Superior temporal gyrus (tissue), 1 donor: Measurements from ENCODE around the gene ESAM.

Experiments
- DNase-seq: peaks from one replicate; pipeline ENCODE4 v3.0.0-alpha.2; 2016; ENCODE audit errors: extremely low spot score

The ESAM gene, protein sequence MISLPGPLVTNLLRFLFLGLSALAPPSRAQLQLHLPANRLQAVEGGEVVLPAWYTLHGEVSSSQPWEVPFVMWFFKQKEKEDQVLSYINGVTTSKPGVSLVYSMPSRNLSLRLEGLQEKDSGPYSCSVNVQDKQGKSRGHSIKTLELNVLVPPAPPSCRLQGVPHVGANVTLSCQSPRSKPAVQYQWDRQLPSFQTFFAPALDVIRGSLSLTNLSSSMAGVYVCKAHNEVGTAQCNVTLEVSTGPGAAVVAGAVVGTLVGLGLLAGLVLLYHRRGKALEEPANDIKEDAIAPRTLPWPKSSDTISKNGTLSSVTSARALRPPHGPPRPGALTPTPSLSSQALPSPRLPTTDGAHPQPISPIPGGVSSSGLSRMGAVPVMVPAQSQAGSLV

DNA sequence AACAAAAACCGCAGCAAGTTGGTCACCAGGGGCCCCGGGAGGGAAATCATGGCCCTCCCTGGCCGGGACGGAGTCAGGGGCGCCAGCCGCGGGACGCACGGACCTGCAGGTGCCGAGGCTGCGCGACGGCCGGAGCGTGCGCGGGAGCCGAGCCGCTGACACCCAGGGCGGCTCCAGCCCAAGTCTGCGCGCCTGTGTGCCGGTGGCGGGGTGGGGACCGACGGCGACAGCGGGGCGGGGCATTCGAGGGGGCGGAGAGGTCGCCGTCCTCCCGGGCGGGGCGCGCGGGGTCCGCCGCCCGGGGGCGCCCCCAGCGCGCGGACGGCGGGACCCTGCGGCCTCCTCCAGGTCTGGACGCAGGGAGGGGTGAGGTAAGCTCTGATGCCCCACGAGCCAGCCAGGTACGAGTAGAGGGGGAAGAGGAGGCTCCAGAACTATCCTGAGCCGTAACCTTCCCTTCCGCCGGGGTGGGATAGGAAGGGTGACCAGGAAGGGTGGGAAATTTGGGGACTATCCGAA is at the start of gene ESAM:
Gene ESAM (minus strand): TSS at position 186 of the 519 bp plus-strand sequence. CDS start 136 bp downstream, at position 50.
- DNase-seq = no peak

DNA sequence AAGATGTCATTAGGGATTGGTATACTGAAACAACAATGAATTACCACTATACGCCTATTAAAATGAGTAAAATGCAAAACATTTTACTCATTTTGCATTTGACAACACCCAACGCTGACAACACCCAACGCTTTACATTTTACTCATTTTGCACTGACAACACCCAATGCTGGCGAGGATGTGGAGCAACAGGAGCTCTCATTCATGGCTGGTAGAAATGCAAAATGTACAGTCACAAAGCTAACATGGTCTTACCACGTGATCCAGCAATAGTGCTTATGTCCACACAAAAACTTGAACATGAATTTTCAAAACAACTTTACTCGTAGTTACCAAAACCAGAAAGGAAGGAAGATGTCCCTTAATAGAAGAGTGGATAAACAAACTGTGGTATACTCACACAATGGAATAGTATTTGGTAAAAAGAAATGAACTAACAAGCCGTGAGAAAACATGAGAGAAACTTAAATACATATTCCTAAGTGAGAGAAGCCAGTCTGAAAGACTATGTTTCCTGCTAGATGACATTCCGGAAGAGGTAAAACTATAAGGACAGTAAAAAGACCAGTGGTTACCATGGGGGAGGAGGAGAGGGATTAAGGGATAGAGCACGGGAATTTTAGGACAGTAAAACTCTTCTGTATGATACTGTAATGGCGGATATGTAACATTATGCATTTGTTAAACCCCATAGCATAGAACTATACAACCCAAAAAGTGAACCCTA is 49.5 kb upstream of the ESAM start:
- DNase-seq = no peak

DNA sequence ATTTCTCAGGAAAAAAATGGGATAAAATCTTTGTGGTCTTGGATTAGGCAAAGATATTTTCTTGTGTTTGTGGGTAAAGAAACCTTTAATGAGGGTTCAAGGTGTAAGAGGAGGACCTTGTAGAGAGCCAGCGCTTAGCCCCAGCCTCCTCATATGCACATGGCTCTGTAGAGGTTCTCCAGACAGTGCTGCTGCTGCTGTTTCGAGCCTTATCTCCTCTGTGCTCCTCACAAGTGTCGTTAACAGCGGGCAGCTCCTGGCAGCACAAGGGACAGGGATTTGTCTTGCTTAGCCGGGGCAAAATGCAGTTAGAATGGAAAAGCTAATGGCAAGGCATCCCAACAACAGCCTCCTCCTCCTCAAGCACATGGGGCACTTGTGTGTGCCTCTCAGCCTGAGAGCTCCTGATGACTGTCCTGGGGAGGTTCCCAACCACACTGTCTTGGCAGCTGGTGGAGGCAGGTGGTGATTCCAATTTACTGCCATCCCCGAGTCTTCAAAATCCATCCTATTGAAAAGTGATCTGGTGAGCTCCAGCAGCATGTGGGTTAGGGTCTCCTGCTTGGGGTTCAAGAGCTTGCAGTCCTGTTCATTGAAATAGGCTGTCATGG is 45.7 kb upstream of the ESAM start:
- DNase-seq = peak; percentile 15

DNA sequence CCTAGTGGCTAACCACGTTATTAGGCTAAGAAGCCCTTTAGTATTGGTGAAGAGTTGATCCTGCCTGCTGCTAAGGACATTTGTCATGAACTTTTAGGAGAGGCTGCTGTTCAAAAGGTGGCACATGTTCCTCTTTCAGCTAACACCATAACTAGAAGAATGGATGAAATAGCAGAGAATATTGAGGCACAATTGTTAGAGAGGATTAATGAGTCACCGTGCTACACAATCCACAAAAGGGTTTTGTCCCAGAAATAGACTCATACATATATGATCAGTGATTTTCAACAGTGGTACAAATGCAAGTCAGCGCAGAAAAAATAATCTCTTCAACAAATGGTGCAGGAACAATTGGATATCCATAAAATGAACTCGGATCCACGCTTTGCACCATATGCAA is 45.1 kb upstream of the ESAM start:
- DNase-seq = peak; percentile 58

DNA sequence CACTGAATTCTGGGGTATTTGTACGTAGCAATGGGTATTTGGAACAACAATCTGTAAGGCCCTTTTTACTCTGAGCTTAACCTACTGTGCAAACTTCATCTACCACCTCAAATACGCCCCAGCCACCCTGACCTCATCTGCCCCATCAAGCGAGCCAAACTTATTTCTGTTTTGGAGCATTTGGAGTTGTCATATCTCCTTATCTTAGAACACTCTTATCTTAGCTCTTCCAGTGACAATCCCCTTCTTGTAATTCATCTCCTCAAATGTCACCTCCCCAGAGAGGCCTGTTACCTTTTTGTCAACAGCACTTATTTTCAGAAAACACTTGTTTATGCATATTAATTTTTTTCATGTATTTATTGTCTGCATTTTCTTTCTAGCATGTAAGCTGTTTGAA is 42.8 kb upstream of the ESAM start:
- no peak for DNase-seq

DNA sequence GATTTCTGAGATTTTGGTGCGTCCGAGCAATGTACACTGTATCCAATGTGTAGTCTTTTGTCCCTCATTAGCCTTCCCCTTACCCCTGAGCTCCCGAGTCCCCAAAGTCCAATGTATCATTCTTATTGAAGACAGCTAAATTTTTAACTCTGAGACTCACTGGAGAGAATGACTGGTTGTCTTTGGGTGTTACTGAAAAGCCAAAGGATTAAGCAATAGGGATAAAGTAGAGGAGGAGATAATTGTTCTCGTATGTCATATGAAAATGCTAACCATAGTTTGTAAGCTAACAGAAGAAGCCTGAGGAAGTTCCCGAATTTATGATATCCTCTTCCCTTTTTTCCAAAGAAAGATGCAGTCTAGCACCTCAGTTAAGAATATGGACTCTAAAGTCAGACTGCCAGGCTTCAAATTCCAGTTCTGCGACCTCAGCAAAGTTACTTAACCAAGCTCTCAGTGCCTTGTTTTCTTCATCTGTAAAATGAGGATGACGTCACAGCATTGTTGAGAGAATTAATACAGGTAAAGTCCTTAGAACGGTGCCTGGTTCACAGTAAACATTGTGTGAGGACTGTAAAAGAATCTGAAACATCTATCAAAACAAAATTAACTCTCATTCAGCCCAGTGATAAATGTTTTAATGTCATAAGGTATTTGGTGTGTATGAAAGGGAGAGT is 39.7 kb upstream of the ESAM start:
- DNase-seq = no peak

DNA sequence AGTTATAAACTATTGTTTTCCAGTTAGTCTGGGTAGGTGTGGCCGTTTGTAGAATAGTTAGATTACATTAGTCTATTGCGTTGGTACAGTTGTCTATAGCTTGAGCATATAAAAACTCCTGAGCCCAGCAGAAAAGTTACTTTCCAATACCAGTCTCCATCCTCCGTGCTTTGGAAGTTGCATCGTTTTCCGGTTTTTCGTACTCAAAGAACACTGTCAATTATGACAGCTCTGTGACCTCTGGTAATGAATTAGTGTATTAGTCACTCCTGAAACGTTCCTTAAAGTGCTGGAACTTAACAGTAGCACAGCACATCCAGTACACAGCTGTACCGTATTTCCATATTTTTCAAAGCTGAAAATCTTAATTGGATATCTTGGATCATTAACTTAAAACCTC is 38.9 kb upstream of the ESAM start:
- no peak for DNase-seq

DNA sequence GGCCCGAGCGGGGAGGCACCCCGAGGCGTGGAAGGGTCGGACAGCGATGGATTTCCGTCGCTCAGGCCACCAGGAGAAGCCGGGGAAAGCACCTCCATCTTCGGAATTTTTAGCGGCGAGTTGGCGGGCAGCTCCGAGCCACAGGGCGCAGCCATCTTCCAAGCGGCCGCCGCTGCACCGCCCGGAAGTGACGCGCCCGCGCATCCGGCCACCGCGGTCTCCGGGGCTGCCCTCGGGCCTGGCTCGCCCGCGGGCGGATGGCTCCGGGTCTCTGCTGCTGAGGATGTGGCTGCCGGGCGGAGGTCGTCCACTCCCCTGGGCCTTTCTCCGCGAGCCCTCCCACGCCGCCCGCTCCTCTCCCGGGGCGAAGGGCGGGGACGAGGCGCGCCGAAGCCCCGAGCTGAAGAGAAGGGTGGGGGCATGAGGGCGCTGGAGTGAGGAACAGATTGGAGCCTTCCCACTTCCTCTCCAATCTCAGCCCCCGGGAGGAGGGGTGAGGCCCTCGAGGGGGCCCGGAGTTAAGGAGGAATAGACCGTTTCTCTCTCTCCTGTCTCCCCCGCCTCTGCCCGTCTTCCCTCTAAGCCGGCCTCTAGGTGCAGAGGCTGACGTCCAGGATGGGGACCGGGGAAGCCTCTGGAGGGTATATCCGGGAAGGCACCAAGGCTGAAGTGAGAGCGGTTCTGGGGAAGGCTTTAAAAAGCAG is 38.3 kb upstream of the ESAM start, which contains the start of gene MSANTD2:
Gene MSANTD2 (minus strand): TSS at position 181 of the 704 bp plus-strand sequence. CDS start 26 bp downstream, at position 155.
- peak; percentile 84 for DNase-seq

DNA sequence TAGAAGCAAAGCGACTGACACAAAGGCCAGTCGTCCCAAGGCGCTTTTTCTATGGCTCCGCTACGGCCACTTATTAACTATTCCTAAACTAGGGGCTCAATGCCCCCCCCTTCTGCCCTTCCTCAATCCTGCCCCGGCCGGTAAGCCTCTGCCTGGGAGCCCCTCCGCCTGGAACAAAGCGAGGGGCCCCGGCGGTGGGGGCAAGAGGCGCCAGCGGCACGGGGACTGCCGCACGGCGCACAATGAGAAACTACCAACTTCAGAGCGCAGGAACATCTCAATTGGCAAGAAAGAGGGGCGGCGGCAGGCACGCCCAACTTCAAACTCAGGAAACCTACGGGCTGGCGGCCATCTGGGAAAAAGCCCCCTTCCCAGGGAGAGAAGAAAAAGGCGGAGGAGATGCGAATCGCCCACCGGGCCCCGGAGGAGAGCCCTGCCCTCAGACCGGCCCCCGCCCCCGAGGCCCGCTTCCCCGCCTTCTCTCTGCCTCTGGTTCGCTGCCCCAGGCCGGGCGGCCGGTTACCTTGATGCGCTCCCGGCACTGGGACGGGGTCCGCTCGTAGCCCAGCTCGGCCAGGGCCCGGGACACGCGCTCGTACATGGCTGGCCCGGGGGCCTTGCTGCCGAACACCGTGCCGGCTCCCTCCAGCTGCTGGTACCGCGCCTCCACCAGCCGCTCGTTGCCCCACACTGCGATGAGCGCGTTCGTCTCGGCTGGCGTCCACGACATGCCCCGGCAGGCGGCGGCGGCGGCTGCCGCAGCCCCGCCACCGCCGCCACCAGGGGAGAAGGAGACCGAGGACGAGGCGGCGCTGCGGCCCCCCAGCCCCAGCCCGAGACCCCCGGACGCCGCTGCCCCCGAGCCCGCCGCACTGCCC is 37.5 kb upstream of the ESAM start:
- DNase-seq = no peak

DNA sequence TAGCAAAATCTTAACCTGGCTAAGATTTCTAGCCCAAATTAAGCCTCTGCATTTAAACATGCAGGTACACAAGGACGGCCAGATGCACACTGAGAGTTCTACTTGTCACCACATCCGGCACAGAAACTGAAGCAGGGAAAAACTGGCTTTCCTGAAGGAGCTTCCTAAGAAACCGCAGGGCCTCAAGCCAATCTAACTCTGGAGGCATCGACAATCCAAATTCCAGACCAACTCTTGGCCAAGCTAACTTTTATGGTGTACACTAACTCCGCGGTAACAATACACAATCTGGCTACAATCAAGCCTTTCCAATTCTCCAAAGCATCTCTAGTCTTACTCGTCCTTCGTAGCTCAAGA is 36.9 kb upstream of the ESAM start:
- no peak for DNase-seq

DNA sequence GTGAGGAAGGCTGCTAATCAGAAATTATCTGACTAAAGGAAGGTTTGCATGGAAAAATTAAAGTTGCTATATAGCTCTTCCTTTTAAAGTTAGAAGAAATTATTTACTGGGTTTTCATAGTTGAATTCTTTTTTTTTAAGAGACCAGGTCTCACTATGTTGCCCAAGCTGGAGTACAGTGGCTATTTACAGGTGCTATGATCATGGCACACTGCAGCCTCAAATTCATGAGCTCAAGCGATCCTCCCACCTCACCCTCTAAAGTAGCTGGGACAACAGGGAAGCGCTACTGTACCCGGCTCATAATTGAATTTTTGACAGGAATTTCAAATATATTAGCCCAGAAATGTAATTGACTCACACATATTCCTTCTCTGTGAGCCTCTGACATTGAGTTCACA is 34.2 kb upstream of the ESAM start:
- DNase-seq = no peak

DNA sequence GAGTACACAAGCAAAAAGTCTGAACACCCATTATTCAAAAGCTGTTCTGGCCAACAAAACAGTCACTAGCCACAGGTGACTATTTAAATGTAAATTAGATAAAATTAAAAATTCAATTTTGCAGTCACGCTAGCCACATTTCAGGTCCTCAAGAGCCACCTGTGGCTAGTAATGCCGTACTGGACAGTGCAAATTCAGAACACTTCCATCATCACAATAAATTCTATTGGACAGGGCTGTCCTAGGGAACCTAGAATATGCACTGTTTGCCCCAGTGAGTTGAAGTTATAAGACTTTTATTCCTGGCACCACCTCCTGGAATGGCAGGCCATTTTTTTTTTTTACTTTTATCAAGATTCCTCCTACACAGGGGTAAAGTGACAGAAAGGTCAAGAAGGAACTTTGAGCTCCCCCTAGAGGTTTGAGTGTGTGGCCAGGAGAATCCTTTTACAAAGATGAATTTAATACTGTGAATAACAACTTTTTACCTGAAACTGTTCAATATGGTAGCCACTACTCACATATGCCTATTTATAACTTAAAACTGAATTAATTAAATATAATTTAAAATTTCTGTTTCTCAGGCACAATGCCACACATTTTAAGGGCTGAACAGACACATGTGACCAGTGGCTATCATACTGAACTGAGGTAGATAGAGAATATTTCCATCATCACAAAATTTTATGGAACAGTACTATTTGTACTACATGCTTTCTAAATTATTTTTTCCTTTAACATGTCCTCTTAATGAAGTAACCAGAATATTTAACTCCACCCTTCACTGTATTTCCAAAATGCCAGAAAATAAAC is 31.6 kb upstream of the ESAM start:
- peak; percentile 72 for DNase-seq

DNA sequence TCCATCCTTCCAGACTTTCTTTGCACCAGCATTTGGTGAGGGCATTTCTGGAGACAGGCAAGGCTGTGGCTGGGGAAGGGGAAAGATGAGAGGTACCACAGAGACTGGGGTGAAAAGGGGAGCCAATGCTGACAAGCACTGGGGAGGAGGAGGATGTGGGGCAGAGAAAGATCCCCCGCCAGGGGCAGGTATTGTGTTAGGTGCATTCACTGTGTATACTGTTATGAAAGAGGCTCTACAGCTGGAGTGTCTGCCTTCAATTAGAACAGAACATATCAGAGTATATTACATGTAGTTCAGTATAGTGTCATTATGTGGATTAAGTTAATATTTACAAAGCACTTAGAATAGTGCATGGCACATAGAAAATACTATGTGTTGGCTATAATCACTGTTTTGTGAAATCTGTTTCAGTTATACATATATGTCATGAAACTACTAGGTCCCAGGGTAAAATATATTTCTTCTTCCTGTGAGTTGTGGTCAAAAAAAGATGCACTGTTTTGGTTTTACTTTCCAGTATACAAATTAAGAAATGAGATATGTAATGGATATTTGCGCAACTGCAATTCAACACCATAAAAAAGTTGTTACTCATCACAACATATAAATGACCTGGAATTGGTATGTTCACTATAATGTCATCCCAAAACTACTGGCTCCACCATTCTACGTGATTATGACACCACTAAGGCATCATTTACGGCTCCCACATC is 29.7 kb upstream of the ESAM start:
- no peak for DNase-seq

DNA sequence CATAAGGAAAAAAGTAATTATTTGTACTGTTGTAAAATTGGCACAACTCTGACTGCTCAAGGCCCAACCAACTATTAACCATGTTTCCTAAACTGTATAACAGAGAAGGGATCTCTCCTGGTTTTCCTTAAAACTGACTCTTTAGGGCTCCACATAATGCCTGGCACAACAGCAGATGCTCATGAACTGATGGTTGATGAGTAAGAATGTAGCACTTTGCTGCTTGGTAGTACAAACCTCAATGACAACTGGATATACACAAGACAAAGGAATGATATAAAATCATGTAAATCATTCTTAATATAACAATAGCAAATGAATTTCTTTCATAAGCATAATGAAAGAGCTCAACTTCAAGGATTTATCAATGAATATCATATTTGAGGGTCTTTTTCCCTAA is 26.4 kb upstream of the ESAM start:
- DNase-seq = no peak

DNA sequence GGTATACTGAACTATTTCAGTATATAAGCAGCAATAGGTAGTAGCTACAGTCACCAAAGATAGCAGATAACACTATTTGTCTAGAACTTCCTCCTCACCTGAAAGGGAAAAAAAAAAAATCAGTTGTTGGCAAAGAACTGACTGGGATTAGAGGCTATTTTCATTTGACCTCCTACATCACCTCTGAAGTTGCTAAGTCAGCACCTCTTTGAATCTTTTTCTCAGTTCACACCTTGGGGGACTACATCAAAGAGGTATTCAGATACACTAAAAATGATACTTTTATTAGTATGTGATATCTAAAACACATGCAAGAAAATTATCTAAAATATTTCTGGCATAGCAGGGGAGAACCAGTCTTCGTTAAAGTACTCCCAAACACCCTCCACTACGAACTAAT is 22.0 kb upstream of the ESAM start:
- DNase-seq = no peak

DNA sequence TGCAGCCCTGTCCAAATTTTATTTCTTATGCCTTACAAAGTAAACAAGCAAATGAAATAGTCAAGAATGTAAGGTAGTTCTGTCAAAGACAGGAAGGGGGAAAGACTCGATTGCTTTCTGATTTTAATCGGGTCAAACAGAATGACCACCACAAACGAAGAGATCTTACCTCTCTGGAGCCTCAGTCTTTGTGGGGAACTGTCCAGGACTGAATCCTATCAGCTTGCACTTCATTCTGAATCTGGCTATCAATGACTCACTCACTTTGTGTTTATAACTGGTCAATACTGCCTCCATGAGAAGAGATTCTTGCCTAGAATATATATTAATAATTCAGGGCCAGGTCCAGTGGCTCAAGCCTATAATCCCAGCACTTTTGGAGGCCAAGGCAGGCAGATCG is 20.9 kb upstream of the ESAM start:
- no peak for DNase-seq

DNA sequence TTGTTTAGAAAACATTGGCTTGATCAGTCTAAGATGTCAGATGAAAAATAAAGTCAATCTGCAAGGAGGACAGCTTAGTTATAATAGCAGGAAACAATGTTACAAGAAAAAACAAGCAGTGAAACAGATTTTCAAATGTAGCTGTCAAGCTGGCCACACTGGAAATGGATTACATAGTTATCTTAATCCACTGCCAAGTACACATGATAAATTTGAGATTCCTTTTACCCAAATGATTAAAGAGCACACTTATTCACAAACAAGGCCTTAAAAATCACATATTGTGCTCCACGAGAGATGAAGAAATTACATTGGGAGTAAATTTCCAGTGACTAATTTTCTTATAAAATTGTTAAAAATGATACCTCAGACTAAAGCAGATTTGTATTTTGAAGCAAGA is 17.5 kb upstream of the ESAM start:
- no peak for DNase-seq

DNA sequence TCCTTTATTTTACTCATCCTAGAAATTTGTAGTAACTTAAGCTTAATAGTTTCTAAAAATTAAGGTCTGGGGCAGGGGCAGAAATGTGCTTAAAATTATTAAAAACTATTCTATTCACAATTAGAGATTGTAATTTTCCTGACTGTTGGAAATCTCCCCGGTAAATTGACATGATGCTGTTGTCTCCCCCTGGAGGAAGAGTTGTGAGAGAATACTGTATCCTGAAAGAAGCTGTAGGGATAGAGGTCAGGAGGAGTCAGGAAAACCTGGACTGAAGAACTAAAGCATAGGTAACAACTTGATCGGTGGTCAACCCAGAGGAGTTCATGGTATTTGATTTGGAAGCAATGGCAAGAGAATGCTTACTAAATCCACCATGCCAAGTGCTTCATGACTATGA is 16.2 kb upstream of the ESAM start:
- DNase-seq = no peak
